ENCODE measurements around the gene SPEM3. TPM values are rescaled to one million over a fixed set of nuclear protein-coding genes. Genes with fewer than 3 reads are reported as not detected.
A peak's percentile ranks its signal among the peaks of the same experiment; 100 is the strongest.

Gene SPEM3
- total and polyA plus RNA-seq, 10 donors = not detected

DNA sequence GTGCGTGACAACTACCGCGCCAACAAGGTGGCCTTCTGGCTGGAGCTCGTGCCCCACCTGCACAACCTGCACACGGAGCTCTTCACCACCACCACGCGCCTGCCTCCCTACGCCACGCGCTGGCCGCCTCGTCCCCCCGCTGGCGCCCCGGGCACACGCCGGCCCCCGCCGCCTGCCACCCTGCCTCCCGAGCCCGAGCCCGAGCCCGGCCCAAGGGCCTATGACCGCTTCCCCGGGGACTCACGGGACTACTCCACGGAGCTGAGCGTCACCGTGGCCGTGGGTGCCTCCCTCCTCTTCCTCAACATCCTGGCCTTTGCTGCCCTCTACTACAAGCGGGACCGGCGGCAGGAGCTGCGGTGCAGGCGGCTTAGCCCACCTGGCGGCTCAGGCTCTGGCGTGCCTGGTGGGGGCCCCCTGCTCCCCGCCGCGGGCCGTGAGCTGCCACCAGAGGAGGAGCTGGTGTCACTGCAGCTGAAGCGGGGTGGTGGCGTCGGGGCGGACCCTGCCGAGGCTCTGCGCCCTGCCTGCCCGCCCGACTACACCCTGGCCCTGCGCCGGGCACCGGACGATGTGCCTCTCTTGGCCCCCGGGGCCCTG, 11.5 kb upstream of the SPEM3 start:
- H3K4me1 ChIP-seq = no peaks in the 10 kb centered on the region
- H3K4me3 ChIP-seq = no peak overlapping the region
- intact Hi-C loops (cut with DNase I; ENCODE audit: low total_unique reads) = no loop called here
- no peak overlapping the region for H3K27ac ChIP-seq
- 94 to 97% (median 96%) methylated on average over 40 to 54 of the region's 54 CpGs for WGBS, 5 donors
- no peaks in the 10 kb centered on the region for H3K9me3 ChIP-seq
- H3K27me3 ChIP-seq (replicated peaks in 1 of 7) = no peaks in the 10 kb centered on the region
- peaks cover 0 to 7% (median 0%) of the 10 kb centered on the region in 6 donors for H3K36me3 ChIP-seq
- no peak for DNase-seq
- TF ChIP-seq POLR2AphosphoS5 (IDR thresholded peaks at IDR 0.05) (no peak), CTCF (IDR thresholded peaks at IDR 0.05 in 8 of 11, conservative IDR thresholded peaks at IDR 0.05 in 3 of 11) (no peak), POLR2A (IDR thresholded peaks at IDR 0.05) (no peak)

- intact Hi-C loops (cut with DNase I; ENCODE audit: low total_unique reads) = no loop called here
- Histone ChIP-seq H3K4me1 (no peaks in the 10 kb centered on the region), H3K36me3 (peaks cover 0 to 7% (median 0%) of the 10 kb centered on the region in 6 donors), H3K27ac (no peak overlapping the region), H3K4me3 (no peak overlapping the region), H3K27me3 (replicated peaks in 1 of 7) (no peaks in the 10 kb centered on the region), H3K9me3 (no peaks in the 10 kb centered on the region)
- DNase-seq = no peak
- 71 to 83% (median 76%) methylated on average over 9 to 18 of the region's 18 CpGs for WGBS, 5 donors
- no peak for TF ChIP-seq CTCF (IDR thresholded peaks at IDR 0.05 in 8 of 11, conservative IDR thresholded peaks at IDR 0.05 in 3 of 11)
Observed at GRCh38 chr17:7418472-7419152, 10.0 kb upstream of the SPEM3 start.

- H3K9me3 ChIP-seq = no peaks in the 10 kb centered on the region
- no peak for TF ChIP-seq POLR2A (IDR thresholded peaks at IDR 0.05)
- TF ChIP-seq CTCF (IDR thresholded peaks at IDR 0.05 in 8 of 11, conservative IDR thresholded peaks at IDR 0.05 in 3 of 11) = no peak
- TF ChIP-seq POLR2AphosphoS5 (IDR thresholded peaks at IDR 0.05) = peak in 1 of 3 donors; percentile 21
- WGBS, 5 donors = 64 to 83% (median 82%) methylated on average over 8 to 17 of the region's 17 CpGs
- intact Hi-C loops (cut with DNase I; ENCODE audit: low total_unique reads) = no loop called here
- no peak within 1 kb of the TSS for H3K4me3 ChIP-seq
- no peaks in the 10 kb centered on the region for H3K4me1 ChIP-seq
- peaks cover 0 to 7% (median 0%) of the 10 kb centered on the region in 6 donors for H3K36me3 ChIP-seq
- no peak for DNase-seq
- no peaks in the 10 kb centered on the region for H3K27me3 ChIP-seq (replicated peaks in 1 of 7)
- no peak within 1 kb of the TSS for H3K27ac ChIP-seq
Observed at GRCh38 chr17:7419819-7420610, 8.6 kb upstream of the SPEM3 start, which contains the start of gene SPEM1. TSS of gene SPEM1 (plus strand) at chr17:7420324. CDS start at chr17:7420385, 61 bp downstream.

GRCh38 chr17:7421186-7421585, 7.5 kb upstream of the SPEM3 start:
- H3K27me3 ChIP-seq (replicated peaks in 1 of 7) = no peaks in the 10 kb centered on the region
- H3K9me3 ChIP-seq = no peaks in the 10 kb centered on the region
- TF ChIP-seq CTCF (IDR thresholded peaks at IDR 0.05 in 8 of 11, conservative IDR thresholded peaks at IDR 0.05 in 3 of 11) (no peak), POLR2A (IDR thresholded peaks at IDR 0.05) (no peak), POLR2AphosphoS5 (IDR thresholded peaks at IDR 0.05) (no peak)
- peaks cover 0 to 7% (median 0%) of the 10 kb centered on the region in 6 donors for H3K36me3 ChIP-seq
- H3K4me1 ChIP-seq = no peaks in the 10 kb centered on the region
- no peak overlapping the region for H3K4me3 ChIP-seq
- intact Hi-C loops (cut with DNase I; ENCODE audit: low total_unique reads) = no loop called here
- no peak for DNase-seq
- H3K27ac ChIP-seq = no peak overlapping the region
- 93 to 98% (median 96%) methylated on average over 13 to 16 of the region's 16 CpGs for WGBS, 5 donors

All from spleen (tissue), 11 donors.